Measurements from ENCODE around the gene TTLL13. TPM values are rescaled to one million over a fixed set of nuclear protein-coding genes. Genes with fewer than 3 reads are reported as not detected.

Gene TTLL13
- total RNA-seq, 2 experiments from 2014 or later = 0.39 to 0.46 TPM

GRCh38 chr15:90219421-90220141 lies 29.8 kb upstream of the TTLL13 start:
- Mint-ChIP-seq H3K27ac (no peak overlapping the region), H3K9me3 (ENCODE audit: low read depth) (no peaks in the 10 kb centered on the region), H3K36me3 (ENCODE audit: low read depth) (peaks cover 3% of the 10 kb centered on the region), H3K4me1 (peaks cover 2% of the 10 kb centered on the region), H3K4me3 (no peak overlapping the region), H3K27me3 (no peaks in the 10 kb centered on the region)
- ChIA-PET CTCF (interaction anchor here (0.6 to 1.6 kb wide), 11 partner anchors 11 to 80 kb away, joined by 3 to 6 read pairs (median 4); no protein-coding TSS in a partner anchor), POLR2A (no interaction called here)
- DNase-seq (peak; percentile 76), ATAC-seq (peak; percentile 82)
- intact Hi-C loops (cut with DNase I, micrococcal nuclease) = loop anchor here in 1 of 2 experiments (1.0 kb wide), 2 partner anchors 67 to 76 kb away; no protein-coding TSS in a partner anchor

GRCh38 chr15:90221246-90221900 lies 28.0 kb upstream of the TTLL13 start:
- no peak overlapping the region for H3K4me3 Mint-ChIP-seq
- POLR2A ChIA-PET = interaction anchor here (0.7 kb wide), 2 partner anchors 11 to 42 kb away, joined by 3 read pairs; no protein-coding TSS in a partner anchor
- no peaks in the 10 kb centered on the region for H3K9me3 Mint-ChIP-seq (ENCODE audit: low read depth)
- H3K27me3 Mint-ChIP-seq = no peaks in the 10 kb centered on the region
- no peaks in the 10 kb centered on the region for H3K4me1 Mint-ChIP-seq
- CTCF ChIA-PET = interaction anchor here (0.6 to 2.2 kb wide), 14 partner anchors 10 to 567 kb away, joined by 3 to 11 read pairs (median 4); partner anchors contain the start of genes CIB1, GDPGP1 and SEMA4B
- peak; percentile 60 for ATAC-seq
- intact Hi-C loops (cut with DNase I, micrococcal nuclease) = no loop called here
- no peak overlapping the region for H3K27ac Mint-ChIP-seq
- DNase-seq = peak; percentile 63
- peaks cover 4% of the 10 kb centered on the region for H3K36me3 Mint-ChIP-seq (ENCODE audit: low read depth)

DNA sequence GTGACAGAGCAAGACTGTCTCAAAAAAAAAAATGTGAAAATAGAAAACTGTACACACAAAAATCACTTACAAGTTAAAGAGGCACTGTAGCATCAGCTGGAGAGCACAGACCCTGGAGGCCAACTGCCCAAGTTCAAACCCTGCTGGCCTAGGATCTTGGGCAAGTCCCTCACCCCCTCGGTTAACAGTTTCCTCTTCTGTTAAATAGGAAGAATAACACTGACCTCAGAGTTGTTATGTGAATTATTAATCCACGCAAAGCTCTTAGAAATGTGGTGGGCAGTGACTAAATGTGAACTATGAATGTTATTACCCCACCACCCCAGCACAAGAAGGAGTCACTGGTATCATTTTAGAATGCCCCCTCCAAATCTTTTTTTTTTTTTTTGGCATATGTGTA lies 26.8 kb upstream of the TTLL13 start:
- no peak for DNase-seq
- intact Hi-C loops (cut with DNase I, micrococcal nuclease) = no loop called here
- peaks cover 4% of the 10 kb centered on the region for H3K36me3 Mint-ChIP-seq (ENCODE audit: low read depth)
- ATAC-seq = no peak
- no peaks in the 10 kb centered on the region for H3K9me3 Mint-ChIP-seq (ENCODE audit: low read depth)
- H3K4me1 Mint-ChIP-seq = no peaks in the 10 kb centered on the region
- H3K4me3 Mint-ChIP-seq = no peak overlapping the region
- no peak overlapping the region for H3K27ac Mint-ChIP-seq
- POLR2A ChIA-PET = no interaction called here
- CTCF ChIA-PET = interaction anchor here (1.7 to 2.2 kb wide), 2 partner anchors 9 to 20 kb away, joined by 9 to 11 read pairs; no protein-coding TSS in a partner anchor
- no peaks in the 10 kb centered on the region for H3K27me3 Mint-ChIP-seq

GRCh38 chr15:90223441-90224165 lies 25.8 kb upstream of the TTLL13 start:
- Mint-ChIP-seq H3K4me3 (no peak overlapping the region), H3K9me3 (ENCODE audit: low read depth) (no peaks in the 10 kb centered on the region), H3K27me3 (no peaks in the 10 kb centered on the region), H3K27ac (no peak overlapping the region), H3K4me1 (no peaks in the 10 kb centered on the region), H3K36me3 (ENCODE audit: low read depth) (peaks cover 7% of the 10 kb centered on the region)
- ChIA-PET POLR2A (no interaction called here), CTCF (interaction anchor here (0.6 kb wide), 1 partner anchor 20 kb away, joined by 4 read pairs; no protein-coding TSS in a partner anchor)
- ATAC-seq = no peak
- intact Hi-C loops (cut with DNase I, micrococcal nuclease) = no loop called here
- DNase-seq = no peak

- DNase-seq = no peak
- ChIA-PET CTCF (interaction anchor here (1.4 kb wide), 1 partner anchor 10 kb away, joined by 3 read pairs; no protein-coding TSS in a partner anchor), POLR2A (no interaction called here)
- H3K4me3 Mint-ChIP-seq = no peak overlapping the region
- ATAC-seq = no peak
- H3K4me1 Mint-ChIP-seq = peaks cover 11% of the 10 kb centered on the region
- no peaks in the 10 kb centered on the region for H3K27me3 Mint-ChIP-seq
- no peak overlapping the region for H3K27ac Mint-ChIP-seq
- H3K9me3 Mint-ChIP-seq (ENCODE audit: low read depth) = no peaks in the 10 kb centered on the region
- intact Hi-C loops (cut with DNase I, micrococcal nuclease) = no loop called here
- peaks cover 20% of the 10 kb centered on the region for H3K36me3 Mint-ChIP-seq (ENCODE audit: low read depth)
Observed at GRCh38 chr15:90225047-90225446, 24.3 kb upstream of the TTLL13 start.

- H3K4me3 Mint-ChIP-seq = no peak overlapping the region
- H3K9me3 Mint-ChIP-seq (ENCODE audit: low read depth) = no peaks in the 10 kb centered on the region
- ChIA-PET POLR2A (no interaction called here), CTCF (interaction anchor here (1.4 kb wide), 1 partner anchor 10 kb away, joined by 3 read pairs; no protein-coding TSS in a partner anchor)
- peaks cover 24% of the 10 kb centered on the region for H3K36me3 Mint-ChIP-seq (ENCODE audit: low read depth)
- no peak for DNase-seq
- H3K27ac Mint-ChIP-seq = no peak overlapping the region
- intact Hi-C loops (cut with DNase I, micrococcal nuclease) = no loop called here
- no peak for ATAC-seq
- H3K4me1 Mint-ChIP-seq = peaks cover 16% of the 10 kb centered on the region
- no peaks in the 10 kb centered on the region for H3K27me3 Mint-ChIP-seq
Observed at GRCh38 chr15:90225504-90226234, 23.7 kb upstream of the TTLL13 start.

GRCh38 chr15:90227336-90227735 lies 22.0 kb upstream of the TTLL13 start:
- Mint-ChIP-seq H3K4me1 (peaks cover 31% of the 10 kb centered on the region), H3K9me3 (ENCODE audit: low read depth) (no peaks in the 10 kb centered on the region), H3K36me3 (ENCODE audit: low read depth) (peaks cover 36% of the 10 kb centered on the region), H3K27ac (no peak overlapping the region), H3K27me3 (no peaks in the 10 kb centered on the region), H3K4me3 (no peak overlapping the region)
- no peak for ATAC-seq
- intact Hi-C loops (cut with DNase I, micrococcal nuclease) = no loop called here
- CTCF ChIA-PET = no interaction called here
- POLR2A ChIA-PET = interaction anchor here (0.6 kb wide), 1 partner anchor 106 kb away, joined by 4 read pairs; no protein-coding TSS in a partner anchor
- no peak for DNase-seq

DNA sequence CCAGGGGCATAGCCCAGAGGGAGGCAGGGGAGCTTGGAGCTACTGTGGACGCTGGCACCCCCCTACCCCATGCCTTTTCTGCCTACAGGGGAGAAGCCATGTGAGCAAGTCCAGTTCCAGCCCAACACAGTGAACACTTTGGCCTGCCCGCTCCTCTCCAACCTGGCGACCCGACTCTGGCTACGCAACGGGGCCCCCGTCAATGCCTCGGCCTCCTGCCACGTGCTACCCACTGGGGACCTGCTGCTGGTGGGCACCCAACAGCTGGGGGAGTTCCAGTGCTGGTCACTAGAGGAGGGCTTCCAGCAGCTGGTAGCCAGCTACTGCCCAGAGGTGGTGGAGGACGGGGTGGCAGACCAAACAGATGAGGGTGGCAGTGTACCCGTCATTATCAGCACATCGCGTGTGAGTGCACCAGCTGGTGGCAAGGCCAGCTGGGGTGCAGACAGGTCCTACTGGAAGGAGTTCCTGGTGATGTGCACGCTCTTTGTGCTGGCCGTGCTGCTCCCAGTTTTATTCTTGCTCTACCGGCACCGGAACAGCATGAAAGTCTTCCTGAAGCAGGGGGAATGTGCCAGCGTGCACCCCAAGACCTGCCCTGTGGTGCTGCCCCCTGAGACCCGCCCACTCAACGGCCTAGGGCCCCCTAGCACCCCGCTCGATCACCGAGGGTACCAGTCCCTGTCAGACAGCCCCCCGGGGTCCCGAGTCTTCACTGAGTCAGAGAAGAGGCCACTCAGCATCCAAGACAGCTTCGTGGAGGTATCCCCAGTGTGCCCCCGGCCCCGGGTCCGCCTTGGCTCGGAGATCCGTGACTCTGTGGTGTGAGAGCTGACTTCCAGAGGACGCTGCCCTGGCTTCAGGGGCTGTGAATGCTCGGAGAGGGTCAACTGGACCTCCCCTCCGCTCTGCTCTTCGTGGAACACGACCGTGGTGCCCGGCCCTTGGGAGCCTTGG lies 21.3 kb upstream of the TTLL13 start:
- no peak overlapping the region for H3K27ac Mint-ChIP-seq
- ATAC-seq = no peak
- DNase-seq = no peak
- CTCF ChIA-PET = interaction anchor here (0.6 kb wide), 1 partner anchor 354 kb away, joined by 4 read pairs; no protein-coding TSS in a partner anchor
- H3K9me3 Mint-ChIP-seq (ENCODE audit: low read depth) = no peaks in the 10 kb centered on the region
- no peaks in the 10 kb centered on the region for H3K27me3 Mint-ChIP-seq
- POLR2A ChIA-PET = no interaction called here
- peaks cover 41% of the 10 kb centered on the region for H3K36me3 Mint-ChIP-seq (ENCODE audit: low read depth)
- intact Hi-C loops (cut with DNase I, micrococcal nuclease) = no loop called here
- peaks cover 35% of the 10 kb centered on the region for H3K4me1 Mint-ChIP-seq
- no peak overlapping the region for H3K4me3 Mint-ChIP-seq

DNA sequence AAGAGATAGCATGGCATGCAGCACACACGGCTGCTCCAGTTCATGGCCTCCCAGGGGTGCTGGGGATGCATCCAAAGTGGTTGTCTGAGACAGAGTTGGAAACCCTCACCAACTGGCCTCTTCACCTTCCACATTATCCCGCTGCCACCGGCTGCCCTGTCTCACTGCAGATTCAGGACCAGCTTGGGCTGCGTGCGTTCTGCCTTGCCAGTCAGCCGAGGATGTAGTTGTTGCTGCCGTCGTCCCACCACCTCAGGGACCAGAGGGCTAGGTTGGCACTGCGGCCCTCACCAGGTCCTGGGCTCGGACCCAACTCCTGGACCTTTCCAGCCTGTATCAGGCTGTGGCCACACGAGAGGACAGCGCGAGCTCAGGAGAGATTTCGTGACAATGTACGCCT lies 20.4 kb upstream of the TTLL13 start:
- ChIA-PET POLR2A (no interaction called here), CTCF (interaction anchor here (0.6 kb wide), 1 partner anchor 354 kb away, joined by 4 read pairs; no protein-coding TSS in a partner anchor)
- H3K27ac Mint-ChIP-seq = peak overlapping the region; percentile 42
- DNase-seq (no peak), ATAC-seq (no peak)
- H3K4me3 Mint-ChIP-seq = no peak overlapping the region
- H3K27me3 Mint-ChIP-seq = no peaks in the 10 kb centered on the region
- H3K9me3 Mint-ChIP-seq (ENCODE audit: low read depth) = no peaks in the 10 kb centered on the region
- peaks cover 41% of the 10 kb centered on the region for H3K36me3 Mint-ChIP-seq (ENCODE audit: low read depth)
- intact Hi-C loops (cut with DNase I, micrococcal nuclease) = no loop called here
- H3K4me1 Mint-ChIP-seq = peaks cover 35% of the 10 kb centered on the region

- peaks cover 39% of the 10 kb centered on the region for H3K36me3 Mint-ChIP-seq (ENCODE audit: low read depth)
Observed at GRCh38 chr15:90230071-90230494, 19.3 kb upstream of the TTLL13 start.

More at GRCh38 chr15:90230071-90230494, 19.3 kb upstream of the TTLL13 start:
- no peak for DNase-seq
- CTCF ChIA-PET = interaction anchor here (1.6 to 2.1 kb wide), 2 partner anchors 8 to 11 kb away, joined by 5 to 11 read pairs; no protein-coding TSS in a partner anchor
- Mint-ChIP-seq H3K27ac (peak overlapping the region; percentile 97), H3K4me3 (peak overlapping the region; percentile 99), H3K4me1 (peaks cover 44% of the 10 kb centered on the region), H3K9me3 (ENCODE audit: low read depth) (no peaks in the 10 kb centered on the region), H3K27me3 (no peaks in the 10 kb centered on the region)
- no peak for ATAC-seq
- intact Hi-C loops (cut with DNase I, micrococcal nuclease) = loop anchor here (2.0 to 5.0 kb wide), 5 partner anchors 29 to 538 kb away; partner anchors contain the start of genes IDH2 (in 1 of the 2), PEX11A (in 1 of the 2), SEMA4B (in 1 of the 2) and WDR93 (in 1 of the 2)
- POLR2A ChIA-PET = no interaction called here

Measured in activated CD4-positive, alpha-beta T cell treated with anti-CD3 and anti-CD28 coated beads for 36 hours (primary cell).